OCI-LY1 (cell line): Measurements from ENCODE around the gene EREG.

ENCODE experiments used
- H2AFZ ChIP-seq: fragments of 200-600 bp; sonication (generic), shearing (Covaris generic); 2 replicates; pipeline ENCODE4 v1.6.0; 2014; ENCODE audit warnings: antibody characterized with exemption, mild to moderate bottlenecking, low read length
- H3F3A ChIP-seq: fragments of 200-600 bp; sonication (generic), shearing (Covaris generic); 2 replicates; pipeline ENCODE4 v1.6.0; 2014; ENCODE audit warnings: mild to moderate bottlenecking, antibody characterized with exemption, low read length, moderate library complexity; ENCODE audit not compliant: insufficient read depth
- H3K27ac ChIP-seq: fragments of 200-600 bp; sonication (generic); 2 replicates; pipeline ENCODE4 v1.5.1; 2014; ENCODE audit warnings: low read length, mixed run types, mild to moderate bottlenecking, low read depth; ENCODE audit not compliant: poor library complexity, severe bottlenecking
- H3K27me3 ChIP-seq: fragments of 200-600 bp; sonication (generic); 2 replicates; pipeline ENCODE4 v1.6.0; 2014; ENCODE audit warnings: antibody characterized with exemption, mild to moderate bottlenecking, low read length, moderate library complexity; ENCODE audit not compliant: insufficient read depth
- H3K36me3 ChIP-seq: fragments of 200-600 bp; sonication (generic); 2 replicates; pipeline ENCODE4 v1.6.1; 2014; ENCODE audit warnings: mild to moderate bottlenecking, antibody characterized with exemption, low read length, moderate library complexity, mixed read lengths; ENCODE audit not compliant: insufficient read depth
- H3K4me1 ChIP-seq: fragments of 200-600 bp; sonication (generic); 2 replicates; pipeline ENCODE4 v1.5.1; 2014; ENCODE audit warnings: mild to moderate bottlenecking, low read length, moderate library complexity; ENCODE audit not compliant: insufficient read depth, severe bottlenecking
- H3K4me2 ChIP-seq: fragments of 200-600 bp; sonication (generic), shearing (Covaris generic); 2 replicates; pipeline ENCODE4 v1.6.1; 2014; ENCODE audit warnings: low read length
- H3K4me3 ChIP-seq: fragments of 200-600 bp; sonication (generic); 2 replicates; pipeline ENCODE4 v1.5.1; 2014; ENCODE audit warnings: low read length, low read depth, mild to moderate bottlenecking, mixed read lengths; ENCODE audit not compliant: poor library complexity, severe bottlenecking
- H3K79me2 ChIP-seq: fragments of 200-600 bp; shearing (Covaris generic); 2 replicates; pipeline ENCODE4 v1.6.1; 2016; ENCODE audit warnings: mixed run types, low read length, mixed read lengths; ENCODE audit not compliant: insufficient read depth
- H3K9ac ChIP-seq: fragments of 200-600 bp; sonication (generic), shearing (Covaris generic); 2 replicates; pipeline ENCODE4 v1.6.1; 2014; ENCODE audit warnings: mild to moderate bottlenecking, low read length, mixed read lengths
- H3K9me2 ChIP-seq: fragments of 200-600 bp; sonication (generic), shearing (Covaris generic); 2 replicates; pipeline ENCODE4 v1.6.1; 2014; ENCODE audit warnings: low read depth, mild to moderate bottlenecking, low read length, mixed read lengths
- H3K9me3 ChIP-seq: fragments of 200-600 bp; shearing (Covaris generic); 2 replicates; pipeline ENCODE4 v1.6.1; 2014; ENCODE audit warnings: low read length, mixed read lengths
- H4K20me1 ChIP-seq: fragments of 200-600 bp; sonication (generic), shearing (Covaris generic); 2 replicates; pipeline ENCODE4 v1.6.0; 2016; ENCODE audit warnings: mild to moderate bottlenecking, low read length; ENCODE audit not compliant: insufficient read depth
- CTCF ChIP-seq: fragments of 200-600 bp; sonication (generic), shearing (Covaris generic); IDR thresholded peaks from 2 replicates; pipeline ENCODE4 v1.5.1; 2017; ENCODE audit warnings: mild to moderate bottlenecking, antibody characterized with exemption, low read length, moderate library complexity, mixed read lengths
- EZH2 ChIP-seq: fragments of 200-600 bp; sonication (generic), shearing (Covaris generic); IDR thresholded peaks from 2 replicates; pipeline ENCODE4 v1.8.0; 2017; ENCODE audit warnings: borderline replicate concordance, mixed run types, mild to moderate bottlenecking, antibody characterized with exemption, low read length, moderate library complexity, mixed read lengths

The EREG gene

DNA sequence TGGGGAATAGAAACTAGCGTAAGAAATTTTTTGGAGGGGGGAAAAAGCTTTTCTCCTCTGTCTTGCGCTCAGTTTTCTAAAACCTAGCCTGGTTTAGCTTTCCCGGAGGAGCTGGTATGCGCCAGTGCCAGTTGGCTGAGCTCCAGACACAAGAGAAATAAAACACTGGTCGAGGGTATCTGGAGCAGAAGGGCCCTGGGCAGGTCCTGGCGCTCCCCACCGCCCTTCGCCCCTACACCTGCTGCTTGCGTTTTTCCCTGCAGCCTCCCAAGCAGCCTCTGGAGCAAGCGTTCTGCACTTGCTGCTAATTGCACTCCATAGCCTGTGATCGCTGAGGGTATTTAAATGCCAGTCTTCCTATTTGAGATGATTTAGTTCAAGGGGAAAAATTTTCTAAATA, 816 bp downstream of the EREG start:
- H3K4me2 ChIP-seq = no peak overlapping the region
- no peaks in the 10 kb centered on the region for H3K79me2 ChIP-seq
- no peaks in the 10 kb centered on the region for H3K36me3 ChIP-seq
- H3K9me3 ChIP-seq = no peaks in the 10 kb centered on the region
- no peaks in the 10 kb centered on the region for H3K27me3 ChIP-seq
- no peak for TF ChIP-seq EZH2
- no peak for TF ChIP-seq CTCF
- H3K4me1 ChIP-seq = no peaks in the 10 kb centered on the region
- H4K20me1 ChIP-seq = no peaks in the 10 kb centered on the region
- no peak overlapping the region for H2AFZ ChIP-seq
- no peak overlapping the region for H3K27ac ChIP-seq
- H3F3A ChIP-seq = no peaks in the 10 kb centered on the region
- H3K4me3 ChIP-seq = no peak overlapping the region
- no peaks in the 10 kb centered on the region for H3K9me2 ChIP-seq
- no peak overlapping the region for H3K9ac ChIP-seq

GRCh38 chr4:74366367-74366911, 1.5 kb downstream of the EREG start:
- Histone ChIP-seq H3K9ac (no peak overlapping the region), H3K79me2 (no peaks in the 10 kb centered on the region), H4K20me1 (no peaks in the 10 kb centered on the region), H3K36me3 (no peaks in the 10 kb centered on the region), H3K9me3 (no peaks in the 10 kb centered on the region), H3K4me1 (no peaks in the 10 kb centered on the region), H3F3A (no peaks in the 10 kb centered on the region), H3K9me2 (no peaks in the 10 kb centered on the region), H3K27ac (no peak overlapping the region), H3K4me2 (no peak overlapping the region), H3K27me3 (no peaks in the 10 kb centered on the region), H2AFZ (no peak overlapping the region), H3K4me3 (no peak overlapping the region)
- no peak for TF ChIP-seq CTCF

DNA sequence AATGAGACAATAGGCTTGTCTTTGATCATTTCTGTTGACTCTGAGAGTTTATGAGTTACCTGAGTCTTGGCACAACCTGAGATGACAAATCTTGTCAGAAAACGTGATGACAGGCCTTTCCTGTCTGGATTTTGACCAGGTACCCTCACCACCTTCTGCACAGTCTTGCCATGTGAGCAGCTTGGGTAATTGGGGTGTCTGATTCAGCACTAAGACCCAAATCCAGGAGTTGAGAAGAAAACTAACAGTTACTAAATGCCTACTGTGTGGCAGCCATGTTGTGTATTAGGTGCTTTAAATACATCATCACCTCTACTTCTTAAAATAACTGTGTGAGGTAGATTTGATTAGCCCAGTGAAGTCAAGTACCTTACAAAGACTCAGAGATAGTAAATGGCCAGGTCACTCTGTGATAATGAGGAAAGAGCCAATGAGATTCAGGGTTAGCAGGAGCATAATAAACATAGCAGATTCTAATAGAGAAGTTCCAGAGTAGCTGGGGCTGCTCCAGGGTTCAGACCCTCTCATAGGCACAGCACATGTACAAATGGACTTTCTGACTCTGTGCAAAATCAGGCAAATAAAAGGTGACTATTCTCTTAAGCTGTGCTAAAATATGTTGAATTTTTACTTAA, 2.8 kb downstream of the EREG start:
- no peak overlapping the region for H3K4me3 ChIP-seq
- no peak for TF ChIP-seq CTCF
- TF ChIP-seq EZH2 = no peak
- no peaks in the 10 kb centered on the region for H3K9me3 ChIP-seq
- H3K27ac ChIP-seq = no peak overlapping the region
- H3K79me2 ChIP-seq = no peaks in the 10 kb centered on the region
- H4K20me1 ChIP-seq = no peaks in the 10 kb centered on the region
- no peaks in the 10 kb centered on the region for H3K36me3 ChIP-seq
- no peaks in the 10 kb centered on the region for H3K9me2 ChIP-seq
- H3K27me3 ChIP-seq = no peaks in the 10 kb centered on the region
- no peaks in the 10 kb centered on the region for H3F3A ChIP-seq
- H3K4me2 ChIP-seq = no peak overlapping the region
- no peaks in the 10 kb centered on the region for H3K4me1 ChIP-seq
- H3K9ac ChIP-seq = no peak overlapping the region
- H2AFZ ChIP-seq = no peak overlapping the region
